KBM-7 (cell line): ENCODE results near the gene AHI1.
"Not testable (repeated sequence)": the region's sequence is repeated elsewhere in the genome, so short reads cannot be mapped to it uniquely, and the experiment has no call there.

Source experiments
- DNase-seq: peaks from one replicate; pipeline ENCODE4 v3.0.0-alpha.2; 2015
- in situ Hi-C: fragments of 300-500 bp; cut with MboI; formaldehyde crosslinking; loops from 2 replicates; pipeline ENCODE4 v1.14.3; 2020; ENCODE audit warnings: low sequenced_read_pairs, low pct_unique_long_range_greater_than_20kb, mixed read lengths

AHI1 gene

GRCh38 chr6:135358251-135358821 is 139.2 kb downstream of the AHI1 start:
- no peak for DNase-seq
- in situ Hi-C loops = no loop called here

- no peak for DNase-seq
- in situ Hi-C loops = no loop called here
These were observed 143.1 kb downstream of the AHI1 start for GRCh38 chr6:135354407-135354806.

- in situ Hi-C loops = no loop called here
- no peak for DNase-seq
These were observed 144.4 kb downstream of the AHI1 start for GRCh38 chr6:135353113-135353512.

GRCh38 chr6:135351635-135352034 is 145.9 kb downstream of the AHI1 start:
- no peak for DNase-seq
- in situ Hi-C loops = no loop called here

GRCh38 chr6:135347887-135348286 is 149.7 kb downstream of the AHI1 start:
- in situ Hi-C loops = no loop called here

GRCh38 chr6:135346747-135347146 is 150.8 kb downstream of the AHI1 start:
- in situ Hi-C loops = no loop called here
- peak; percentile 61 for DNase-seq

More at GRCh38 chr6:135347887-135348286, 149.7 kb downstream of the AHI1 start:
- DNase-seq = no peak

GRCh38 chr6:135344526-135344925 is 153.0 kb downstream of the AHI1 start:
- in situ Hi-C loops = no loop called here
- DNase-seq = no peak

- DNase-seq, in situ Hi-C loops: not testable (repeated sequence)
These were observed 157.6 kb downstream of the AHI1 start for GRCh38 chr6:135339920-135340319.

- DNase-seq = no peak
- in situ Hi-C loops = no loop called here
These were observed 163.4 kb downstream of the AHI1 start for GRCh38 chr6:135334169-135334568.

- in situ Hi-C loops = no loop called here
- no peak for DNase-seq
These were observed 166.5 kb downstream of the AHI1 start for GRCh38 chr6:135331002-135331401.

GRCh38 chr6:135329851-135330803 is 167.4 kb downstream of the AHI1 start:
- DNase-seq = no peak
- in situ Hi-C loops = no loop called here

GRCh38 chr6:135328136-135328535 is 169.4 kb downstream of the AHI1 start:
- DNase-seq = no peak
- in situ Hi-C loops = no loop called here

GRCh38 chr6:135325624-135326424 is 171.7 kb downstream of the AHI1 start:
- DNase-seq = peak; percentile 49
- in situ Hi-C loops = no loop called here

- DNase-seq = no peak
- in situ Hi-C loops = no loop called here
These were observed 173.0 kb downstream of the AHI1 start for GRCh38 chr6:135324531-135324930.

- in situ Hi-C loops = no loop called here
- no peak for DNase-seq
These were observed 173.6 kb downstream of the AHI1 start for GRCh38 chr6:135323979-135324378.

- DNase-seq = peak; percentile 99
- in situ Hi-C loops = no loop called here
These were observed 174.3 kb downstream of the AHI1 start for GRCh38 chr6:135323202-135323668.

- DNase-seq = no peak
- in situ Hi-C loops = no loop called here
These were observed 174.9 kb downstream of the AHI1 start for GRCh38 chr6:135322427-135323201.

GRCh38 chr6:135320721-135321621 is 176.6 kb downstream of the AHI1 start:
- DNase-seq = peak; percentile 50
- in situ Hi-C loops = no loop called here
